A673 (cell line): ENCODE results near the gene PYGL. TPM values are rescaled to one million over a fixed set of nuclear protein-coding genes. Genes with fewer than 3 reads are reported as not detected.

Experiments used
- BruUV-seq: library from RNA; stranded (reverse); fragments of 400-500 nt; replicated peaks from 2 replicates; lab custom pipeline; 2021; lab: Mats Ljungman, UMichigan
- CTCF ChIA-PET: fragments of 300-600 bp; sonication (Branson Sonifier 250); formaldehyde crosslinking; loops from one replicate; lab custom pipeline; 2022; ENCODE audit warnings: antibody characterized with exemption; lab: Charles Lee
- POLR2A ChIA-PET: fragments of 300-600 bp; sonication (Branson Sonifier 250); formaldehyde crosslinking; loops from one replicate; lab custom pipeline; 2022; ENCODE audit warnings: antibody characterized with exemption; ENCODE audit not compliant: low non-redundant PET; lab: Charles Lee
- DNase-seq: peaks from one replicate; pipeline ENCODE4 v3.0.0-alpha.2; 2015; ENCODE audit warnings: low spot score
- H3K27ac ChIP-seq: fragments of 200-600 bp; sonication (generic); 2 replicates; pipeline ENCODE4 v1.5.1; 2016; ENCODE audit warnings: mixed run types, low read depth, mild to moderate bottlenecking, mixed read lengths, antibody characterized with exemption, low read length; ENCODE audit not compliant: poor library complexity, severe bottlenecking
- H3K27me3 ChIP-seq: fragments of 200-600 bp; sonication (generic); replicated peaks from 2 replicates; pipeline ENCODE4 v1.6.1; 2017; ENCODE audit warnings: mixed run types, low read depth, mild to moderate bottlenecking, mixed read lengths, antibody characterized with exemption, low read length; ENCODE audit not compliant: insufficient read depth, poor library complexity
- H3K36me3 ChIP-seq: fragments of 200-600 bp; sonication (generic); 2 replicates; pipeline ENCODE4 v1.6.1; 2016; ENCODE audit warnings: mixed run types, mild to moderate bottlenecking, mixed read lengths, antibody characterized with exemption, low read length; ENCODE audit not compliant: insufficient read depth, poor library complexity, severe bottlenecking
- H3K4me1 ChIP-seq: fragments of 200-600 bp; sonication (generic); 2 replicates; pipeline ENCODE4 v1.6.1; 2017; ENCODE audit warnings: mixed run types, mild to moderate bottlenecking, mixed read lengths, antibody characterized with exemption, low read length; ENCODE audit not compliant: insufficient read depth, poor library complexity, severe bottlenecking
- H3K4me3 ChIP-seq: fragments of 200-600 bp; sonication (generic); 2 replicates; pipeline ENCODE4 v1.5.1; 2016; ENCODE audit warnings: low read depth, mixed run types, mild to moderate bottlenecking, mixed read lengths, low read length; ENCODE audit not compliant: poor library complexity, severe bottlenecking
- H3K9me3 ChIP-seq: fragments of 200-600 bp; sonication (generic); 2 replicates; pipeline ENCODE4 v1.6.1; 2016; ENCODE audit warnings: mixed run types, low read depth, mild to moderate bottlenecking, mixed read lengths, antibody characterized with exemption, low read length; ENCODE audit not compliant: poor library complexity, severe bottlenecking
- EZH2 ChIP-seq: fragments of 200-600 bp; sonication (generic); IDR thresholded peaks from 2 replicates; pipeline ENCODE4 v1.6.1; 2017; ENCODE audit warnings: borderline replicate concordance, low read depth, mild to moderate bottlenecking, mixed read lengths, antibody characterized with exemption, low read length; ENCODE audit not compliant: poor library complexity, severe bottlenecking
- intact Hi-C: fragments of 100-400 bp; cut with micrococcal nuclease; formaldehyde crosslinking; loops from one replicate; pipeline ENCODE4 v1.10.0; 2022; ENCODE audit not compliant: unreplicated experiment
- total RNA-seq: library from RNA; stranded (reverse); gene quantifications from 2 replicates; pipeline ENCODE4 v1.2.3, GENCODE V29; 2021
- TF ChIP-seq, protein P1 (sequence below): fragments of 300-800, 200-600 bp; sonication (generic); conservative IDR thresholded peaks from 2 replicates; pipeline ENCODE4 v1.5.1; 2017; ENCODE audit warnings: low read depth, mild to moderate bottlenecking, antibody characterized with exemption, low read length, moderate library complexity, mixed read lengths

The PYGL gene
- total RNA-seq, 1 experiment from 2014 or later: 14.2 TPM

GRCh38 chr14:50860478-50861086 lies 83.7 kb downstream of the PYGL start:
- no TSS peak for BruUV-seq
- ChIA-PET CTCF (interaction anchor here (0.5 to 1.2 kb wide), 13 partner anchors 10 to 1707 kb away, joined by 3 to 6 read pairs (median 4); no protein-coding TSS in a partner anchor), POLR2A (interaction anchor here (0.6 kb wide), 1 partner anchor 249 kb away, joined by 11 read pairs; no protein-coding TSS in a partner anchor)
- Histone ChIP-seq H3K27ac (peak overlapping the region; percentile 20), H3K4me1 (no peaks in the 10 kb centered on the region), H3K27me3 (no peaks in the 10 kb centered on the region), H3K4me3 (peak overlapping the region; percentile 49), H3K9me3 (no peaks in the 10 kb centered on the region), H3K36me3 (no peaks in the 10 kb centered on the region)
- TF ChIP-seq, protein P1, sequence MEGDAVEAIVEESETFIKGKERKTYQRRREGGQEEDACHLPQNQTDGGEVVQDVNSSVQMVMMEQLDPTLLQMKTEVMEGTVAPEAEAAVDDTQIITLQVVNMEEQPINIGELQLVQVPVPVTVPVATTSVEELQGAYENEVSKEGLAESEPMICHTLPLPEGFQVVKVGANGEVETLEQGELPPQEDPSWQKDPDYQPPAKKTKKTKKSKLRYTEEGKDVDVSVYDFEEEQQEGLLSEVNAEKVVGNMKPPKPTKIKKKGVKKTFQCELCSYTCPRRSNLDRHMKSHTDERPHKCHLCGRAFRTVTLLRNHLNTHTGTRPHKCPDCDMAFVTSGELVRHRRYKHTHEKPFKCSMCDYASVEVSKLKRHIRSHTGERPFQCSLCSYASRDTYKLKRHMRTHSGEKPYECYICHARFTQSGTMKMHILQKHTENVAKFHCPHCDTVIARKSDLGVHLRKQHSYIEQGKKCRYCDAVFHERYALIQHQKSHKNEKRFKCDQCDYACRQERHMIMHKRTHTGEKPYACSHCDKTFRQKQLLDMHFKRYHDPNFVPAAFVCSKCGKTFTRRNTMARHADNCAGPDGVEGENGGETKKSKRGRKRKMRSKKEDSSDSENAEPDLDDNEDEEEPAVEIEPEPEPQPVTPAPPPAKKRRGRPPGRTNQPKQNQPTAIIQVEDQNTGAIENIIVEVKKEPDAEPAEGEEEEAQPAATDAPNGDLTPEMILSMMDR: peak; percentile 76
- no peak for TF ChIP-seq EZH2
- DNase-seq: peak; percentile 91
- intact Hi-C loops: loop anchor here (1.0 kb wide), 2 partner anchors 260 to 317 kb away; no protein-coding TSS in a partner anchor

DNA sequence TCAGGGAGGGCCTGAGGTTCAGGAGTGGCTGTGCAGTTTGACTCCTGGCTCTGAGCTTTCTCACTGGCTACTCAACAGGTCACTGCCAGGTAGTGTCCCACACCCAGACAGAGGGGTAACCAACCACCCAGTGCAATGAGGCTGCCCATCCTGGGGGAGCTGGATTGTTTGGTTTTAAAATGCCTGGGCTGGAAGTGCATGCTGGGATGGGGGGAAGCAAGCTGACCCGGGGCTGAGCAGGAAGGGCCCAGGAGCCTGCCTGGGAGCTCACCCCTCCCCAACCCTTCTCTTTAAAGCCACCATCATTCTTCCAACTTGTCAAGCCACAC lies 85.0 kb downstream of the PYGL start:
- ChIA-PET CTCF (interaction anchor here (0.6 to 1.2 kb wide), 3 partner anchors 85 to 402 kb away, joined by 4 to 6 read pairs (median 5); no protein-coding TSS in a partner anchor), POLR2A (no interaction called here)
- Histone ChIP-seq H3K27me3 (no peaks in the 10 kb centered on the region), H3K27ac (no peak overlapping the region), H3K9me3 (no peaks in the 10 kb centered on the region), H3K36me3 (no peaks in the 10 kb centered on the region), H3K4me3 (peak overlapping the region; percentile 49), H3K4me1 (no peaks in the 10 kb centered on the region)
- DNase-seq: no peak
- intact Hi-C loops: no loop called here
- no peak for TF ChIP-seq EZH2
- BruUV-seq: no TSS peak

DNA sequence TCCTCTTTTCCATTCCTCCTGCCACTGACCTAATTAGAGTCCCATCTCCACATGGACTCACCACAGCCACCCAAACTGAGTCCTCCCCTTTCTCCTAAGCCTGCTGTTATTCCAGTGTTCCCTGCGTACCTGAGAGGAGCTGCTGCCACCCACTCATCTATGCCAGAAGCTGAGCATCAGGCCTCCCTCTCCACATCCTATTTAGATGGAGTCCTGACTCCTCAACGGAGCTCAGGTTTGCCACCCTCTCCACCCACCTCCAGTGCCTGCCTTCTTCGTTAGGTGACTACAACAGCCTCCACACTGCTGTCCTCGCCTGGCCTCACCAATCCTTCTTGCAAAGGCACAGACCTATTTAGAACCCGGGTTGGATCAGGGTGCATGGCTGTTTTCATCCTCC lies 87.6 kb downstream of the PYGL start:
- intact Hi-C loops: no loop called here
- H3K4me3 ChIP-seq: no peak overlapping the region
- TF ChIP-seq, protein P1: no peak
- TF ChIP-seq EZH2: no peak
- ChIA-PET POLR2A (no interaction called here), CTCF (no interaction called here)
- no peaks in the 10 kb centered on the region for H3K36me3 ChIP-seq
- no peaks in the 10 kb centered on the region for H3K27me3 ChIP-seq
- BruUV-seq: no TSS peak
- H3K4me1 ChIP-seq: no peaks in the 10 kb centered on the region
- no peak for DNase-seq
- no peaks in the 10 kb centered on the region for H3K9me3 ChIP-seq
- no peak overlapping the region for H3K27ac ChIP-seq

DNA sequence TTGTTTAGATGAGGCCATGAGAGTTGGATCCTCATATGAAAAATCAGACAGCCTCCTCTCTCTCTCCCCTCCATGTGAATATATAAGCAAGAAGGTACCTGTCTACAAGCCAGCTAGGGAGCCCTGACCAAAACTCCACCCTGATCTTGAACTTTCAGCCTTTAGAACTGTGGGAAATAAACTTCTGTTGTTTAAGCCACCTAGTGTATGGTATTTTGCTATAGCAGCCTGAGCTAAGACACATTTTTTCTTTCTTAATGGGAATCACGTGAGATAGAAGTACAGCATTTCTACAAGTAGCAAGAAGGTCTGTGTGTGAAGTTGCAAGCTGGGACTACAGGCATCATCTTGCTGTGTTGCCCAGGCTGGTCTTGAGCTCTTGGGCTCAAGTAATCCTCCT lies 88.7 kb downstream of the PYGL start:
- Histone ChIP-seq H3K36me3 (no peaks in the 10 kb centered on the region), H3K9me3 (no peaks in the 10 kb centered on the region), H3K4me1 (no peaks in the 10 kb centered on the region), H3K27ac (no peak overlapping the region), H3K4me3 (no peak overlapping the region), H3K27me3 (no peaks in the 10 kb centered on the region)
- TF ChIP-seq, protein P1: no peak
- TF ChIP-seq EZH2: no peak
- CTCF ChIA-PET: no interaction called here
- POLR2A ChIA-PET: no interaction called here
- intact Hi-C loops: no loop called here
- BruUV-seq: no TSS peak
- no peak for DNase-seq
